Nephron progenitor cell (in vitro differentiated cells): ENCODE results near the gene UNC45A.

Experiments used
- DNase-seq: peaks from one replicate; pipeline ENCODE4 v3.0.0; 2021
- H3K27ac Mint-ChIP-seq: 2 replicates; pipeline ENCODE4 v1.8.0; 2021; ENCODE audit warnings: mild to moderate bottlenecking, moderate library complexity, mixed read lengths
- H3K27me3 Mint-ChIP-seq: 2 replicates; pipeline ENCODE4 v1.8.0; 2021; ENCODE audit warnings: mild to moderate bottlenecking, low read depth, mixed read lengths; ENCODE audit not compliant: poor library complexity
- H3K36me3 Mint-ChIP-seq: 2 replicates; pipeline ENCODE4 v1.8.0; 2021; ENCODE audit warnings: low read depth, mixed read lengths
- H3K4me1 Mint-ChIP-seq: 2 replicates; pipeline ENCODE4 v1.8.0; 2021; ENCODE audit warnings: mixed read lengths
- H3K4me3 Mint-ChIP-seq: 2 replicates; pipeline ENCODE4 v1.8.0; 2021; ENCODE audit warnings: mild to moderate bottlenecking, moderate library complexity, mixed read lengths
- H3K9me3 Mint-ChIP-seq: 2 replicates; pipeline ENCODE4 v1.8.0; 2021; ENCODE audit warnings: mild to moderate bottlenecking, moderate library complexity, mixed read lengths
- TF ChIP-seq, protein P1 (sequence below): fragments of 200-600 bp; sonication (generic); IDR thresholded peaks from 2 replicates; pipeline ENCODE4 v1.5.0; 2021; ENCODE audit warnings: antibody characterized with exemption

Gene UNC45A

DNA sequence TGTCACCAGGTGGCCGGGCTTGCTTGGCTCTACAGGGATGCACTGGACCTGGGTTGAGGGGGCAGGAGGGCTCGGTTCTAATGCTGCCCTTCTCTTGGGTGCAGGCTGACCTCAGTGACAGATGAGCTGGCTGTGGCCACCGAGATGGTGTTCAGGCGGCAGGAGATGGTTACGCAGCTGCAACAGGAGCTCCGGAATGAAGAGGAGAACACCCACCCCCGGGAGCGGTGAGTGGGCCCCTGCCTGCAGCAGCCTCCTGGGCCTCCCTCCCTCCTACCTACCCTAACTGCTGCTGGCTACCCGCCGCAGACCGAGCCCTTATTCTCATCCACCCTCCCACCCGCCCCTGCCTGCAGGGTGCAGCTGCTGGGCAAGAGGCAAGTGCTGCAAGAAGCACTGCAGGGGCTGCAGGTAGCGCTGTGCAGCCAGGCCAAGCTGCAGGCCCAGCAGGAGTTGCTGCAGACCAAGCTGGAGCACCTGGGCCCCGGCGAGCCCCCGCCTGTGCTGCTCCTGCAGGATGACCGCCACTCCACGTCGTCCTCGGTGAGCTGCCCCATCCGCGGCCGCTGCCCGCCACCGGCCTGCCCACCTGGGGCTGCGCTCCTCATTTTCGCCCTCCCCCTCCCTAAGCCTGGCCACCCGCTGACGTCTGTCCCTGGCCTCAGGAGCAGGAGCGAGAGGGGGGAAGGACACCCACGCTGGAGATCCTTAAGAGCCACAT lies 45.2 kb upstream of the UNC45A start:
- H3K27me3 Mint-ChIP-seq, result no peaks in the 10 kb centered on the region

DNA sequence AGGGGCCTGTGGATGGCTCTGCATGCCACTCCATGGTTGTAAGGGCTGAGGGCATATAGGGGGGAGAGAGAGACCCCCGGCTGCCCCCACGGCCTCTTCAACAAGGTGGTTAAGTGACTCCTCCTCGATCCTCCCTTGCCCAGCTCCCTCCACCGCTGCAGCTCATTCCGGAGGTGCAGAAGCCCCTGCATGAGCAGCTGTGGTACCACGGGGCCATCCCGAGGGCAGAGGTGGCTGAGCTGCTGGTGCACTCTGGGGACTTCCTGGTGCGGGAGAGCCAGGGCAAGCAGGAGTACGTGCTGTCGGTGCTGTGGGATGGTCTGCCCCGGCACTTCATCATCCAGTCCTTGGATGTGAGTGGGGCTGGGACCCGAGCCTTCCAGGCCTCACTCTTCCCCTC lies 44.2 kb upstream of the UNC45A start:
- TF ChIP-seq, protein P1, sequence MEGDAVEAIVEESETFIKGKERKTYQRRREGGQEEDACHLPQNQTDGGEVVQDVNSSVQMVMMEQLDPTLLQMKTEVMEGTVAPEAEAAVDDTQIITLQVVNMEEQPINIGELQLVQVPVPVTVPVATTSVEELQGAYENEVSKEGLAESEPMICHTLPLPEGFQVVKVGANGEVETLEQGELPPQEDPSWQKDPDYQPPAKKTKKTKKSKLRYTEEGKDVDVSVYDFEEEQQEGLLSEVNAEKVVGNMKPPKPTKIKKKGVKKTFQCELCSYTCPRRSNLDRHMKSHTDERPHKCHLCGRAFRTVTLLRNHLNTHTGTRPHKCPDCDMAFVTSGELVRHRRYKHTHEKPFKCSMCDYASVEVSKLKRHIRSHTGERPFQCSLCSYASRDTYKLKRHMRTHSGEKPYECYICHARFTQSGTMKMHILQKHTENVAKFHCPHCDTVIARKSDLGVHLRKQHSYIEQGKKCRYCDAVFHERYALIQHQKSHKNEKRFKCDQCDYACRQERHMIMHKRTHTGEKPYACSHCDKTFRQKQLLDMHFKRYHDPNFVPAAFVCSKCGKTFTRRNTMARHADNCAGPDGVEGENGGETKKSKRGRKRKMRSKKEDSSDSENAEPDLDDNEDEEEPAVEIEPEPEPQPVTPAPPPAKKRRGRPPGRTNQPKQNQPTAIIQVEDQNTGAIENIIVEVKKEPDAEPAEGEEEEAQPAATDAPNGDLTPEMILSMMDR, result no peak
- Mint-ChIP-seq H3K27ac (no peak overlapping the region), H3K9me3 (no peaks in the 10 kb centered on the region), H3K4me3 (no peak overlapping the region), H3K4me1 (peaks cover 43% of the 10 kb centered on the region), H3K27me3 (peaks cover 2% of the 10 kb centered on the region), H3K36me3 (peaks cover 8% of the 10 kb centered on the region)
- no peak for DNase-seq

More for the DNA sequence above, 45.2 kb upstream of the UNC45A start:
- H3K4me3 Mint-ChIP-seq, result no peak overlapping the region
- no peak overlapping the region for H3K27ac Mint-ChIP-seq
- TF ChIP-seq, protein P1, result no peak
- peaks cover 4% of the 10 kb centered on the region for H3K36me3 Mint-ChIP-seq
- H3K4me1 Mint-ChIP-seq, result peaks cover 47% of the 10 kb centered on the region
- DNase-seq, result no peak
- H3K9me3 Mint-ChIP-seq, result no peaks in the 10 kb centered on the region

DNA sequence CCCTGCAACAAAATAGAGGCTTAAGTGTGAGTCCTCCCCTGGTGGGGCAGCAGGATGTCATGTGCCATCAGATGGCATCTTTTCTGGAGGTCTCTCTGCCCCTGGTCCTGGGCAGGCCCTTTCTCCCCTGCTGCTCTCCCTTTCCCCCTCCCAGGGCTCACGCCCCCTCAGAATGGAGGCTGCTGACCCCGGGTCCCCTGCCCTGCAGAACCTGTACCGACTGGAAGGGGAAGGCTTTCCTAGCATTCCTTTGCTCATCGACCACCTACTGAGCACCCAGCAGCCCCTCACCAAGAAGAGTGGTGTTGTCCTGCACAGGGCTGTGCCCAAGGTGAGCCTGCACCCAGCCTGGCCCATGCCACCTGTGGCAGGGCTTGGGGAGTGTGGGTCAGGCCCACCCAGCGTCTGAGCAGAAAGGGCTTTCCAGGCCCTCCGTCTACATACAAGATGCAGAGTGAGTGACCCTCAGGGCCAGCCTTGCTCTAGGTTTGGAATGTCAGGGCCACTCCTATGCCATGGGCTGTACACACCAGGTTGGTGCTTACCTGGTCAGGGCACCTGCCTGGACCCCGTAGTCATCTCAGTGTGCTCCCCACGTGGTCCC lies 43.6 kb upstream of the UNC45A start:
- H3K4me1 Mint-ChIP-seq, result peaks cover 40% of the 10 kb centered on the region

DNA sequence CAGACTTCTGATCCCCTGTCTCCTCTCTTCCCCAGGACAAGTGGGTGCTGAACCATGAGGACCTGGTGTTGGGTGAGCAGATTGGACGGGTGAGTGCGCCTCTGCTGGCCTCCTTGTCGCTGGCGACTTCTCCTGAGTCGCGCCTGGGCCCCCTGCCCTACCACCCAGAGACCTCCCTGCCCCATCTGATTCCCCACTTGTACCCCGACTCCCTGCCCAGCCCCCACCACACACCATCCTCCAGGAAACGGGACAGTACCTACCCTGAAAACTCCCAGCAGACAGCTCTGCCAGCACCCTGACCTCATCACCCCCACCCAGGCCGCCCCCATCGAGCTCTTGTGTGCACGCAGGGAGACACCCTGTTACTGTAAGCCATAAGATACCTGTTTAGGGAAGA lies 43.1 kb upstream of the UNC45A start:
- TF ChIP-seq, protein P1, result no peak
- H3K36me3 Mint-ChIP-seq, result peaks cover 10% of the 10 kb centered on the region
- no peak overlapping the region for H3K4me3 Mint-ChIP-seq
- H3K27me3 Mint-ChIP-seq, result peaks cover 4% of the 10 kb centered on the region
- H3K9me3 Mint-ChIP-seq, result no peaks in the 10 kb centered on the region
- no peak overlapping the region for H3K27ac Mint-ChIP-seq
- DNase-seq, result no peak
- H3K4me1 Mint-ChIP-seq, result peaks cover 40% of the 10 kb centered on the region

More for the DNA sequence above, 43.6 kb upstream of the UNC45A start:
- Mint-ChIP-seq H3K27ac (no peak overlapping the region), H3K4me3 (no peak overlapping the region), H3K9me3 (no peaks in the 10 kb centered on the region), H3K36me3 (peaks cover 10% of the 10 kb centered on the region), H3K27me3 (peaks cover 4% of the 10 kb centered on the region)
- DNase-seq, result no peak
- TF ChIP-seq, protein P1, result no peak

DNA sequence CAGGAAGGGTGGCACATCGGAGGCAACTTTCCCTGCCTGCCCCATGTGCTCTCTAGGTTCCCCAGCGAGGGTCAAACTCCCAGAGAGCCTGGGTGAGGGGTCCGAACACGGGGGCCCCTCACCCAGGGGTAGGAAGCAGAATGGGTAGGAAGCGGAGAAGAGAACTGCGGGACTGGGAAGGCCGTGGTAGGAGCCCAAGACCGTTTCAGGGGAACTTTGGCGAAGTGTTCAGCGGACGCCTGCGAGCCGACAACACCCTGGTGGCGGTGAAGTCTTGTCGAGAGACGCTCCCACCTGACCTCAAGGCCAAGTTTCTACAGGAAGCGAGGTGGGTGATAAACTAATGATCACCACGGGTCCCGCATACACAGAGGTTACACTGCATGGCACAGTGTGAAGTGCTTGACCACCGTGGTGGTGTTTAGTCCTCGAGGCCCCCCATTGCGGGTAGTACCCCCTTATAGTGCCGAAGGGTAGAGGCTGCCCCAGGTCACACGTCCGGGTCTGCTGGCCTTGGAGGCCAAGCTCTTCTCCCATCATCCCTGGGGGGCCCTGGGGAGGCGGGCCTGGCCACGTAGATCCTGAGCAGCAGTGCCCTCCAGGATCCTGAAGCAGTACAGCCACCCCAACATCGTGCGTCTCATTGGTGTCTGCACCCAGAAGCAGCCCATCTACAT lies 42.4 kb upstream of the UNC45A start:
- TF ChIP-seq, protein P1, result no peak
- Mint-ChIP-seq H3K36me3 (peaks cover 10% of the 10 kb centered on the region), H3K27ac (peak overlapping the region; percentile 90), H3K9me3 (no peaks in the 10 kb centered on the region), H3K4me3 (no peak overlapping the region), H3K4me1 (peaks cover 36% of the 10 kb centered on the region), H3K27me3 (peaks cover 5% of the 10 kb centered on the region)
- no peak for DNase-seq
